Muscle layer of colon (tissue), 2 donors: ENCODE measurements around the gene PHAF1.

Experiments
- H3K27ac ChIP-seq: one replicate; pipeline ENCODE4 v1.7.0; 2013; ENCODE audit warnings: low read depth, mild to moderate bottlenecking, low read length, moderate library complexity
- H3K27me3 ChIP-seq, 2 donors: one replicate each; pipeline ENCODE4 v1.7.0; 2013; ENCODE audit warnings: low read length in 2 of 2, mild to moderate bottlenecking in 2 of 2; ENCODE audit not compliant: insufficient read depth in 2 of 2, control insufficient read depth in 1 of 2
- H3K36me3 ChIP-seq: one replicate; pipeline ENCODE4 v1.7.0; 2013; ENCODE audit warnings: mild to moderate bottlenecking, low read length; ENCODE audit not compliant: insufficient read depth
- H3K4me1 ChIP-seq: one replicate; pipeline ENCODE4 v1.7.0; 2013; ENCODE audit warnings: mild to moderate bottlenecking, low read length; ENCODE audit not compliant: insufficient read depth
- H3K4me3 ChIP-seq, 2 donors: one replicate each; pipeline ENCODE4 v1.7.0; 2013; ENCODE audit warnings: low read length in 2 of 2, low read depth in 1 of 2, mild to moderate bottlenecking in 1 of 2, moderate library complexity in 1 of 2
- H3K9ac ChIP-seq: one replicate; pipeline ENCODE4 v1.7.0; 2013; ENCODE audit warnings: low read length
- H3K9me3 ChIP-seq: one replicate; pipeline ENCODE4 v1.7.0; 2013; ENCODE audit warnings: mild to moderate bottlenecking, low read length
- donor health status: abdominal sarcoma.
- donor health status: Adenocarcinoma of cecum.

Gene PHAF1

DNA sequence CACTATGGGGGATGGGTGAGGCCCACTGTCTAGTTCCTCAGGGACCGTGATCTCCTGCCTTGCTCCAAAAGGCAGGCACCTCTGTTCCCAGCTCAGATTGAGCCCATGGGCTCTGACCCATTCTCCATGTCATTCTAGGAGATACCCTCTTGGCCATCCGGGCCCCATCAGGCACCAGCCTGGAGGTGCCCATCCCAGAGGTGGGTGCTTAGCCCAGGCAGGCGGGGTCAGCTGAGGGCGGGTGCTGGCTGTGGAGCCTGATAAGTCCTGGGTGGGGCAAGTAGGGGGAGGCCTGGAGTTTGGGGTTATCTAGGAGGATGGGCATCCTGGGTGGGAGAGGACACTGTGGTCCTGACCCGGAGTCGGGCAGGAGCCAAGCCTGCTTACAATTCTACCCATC lies 84.5 kb downstream of the PHAF1 start:
- peaks cover 49% of the 10 kb centered on the region for H3K36me3 ChIP-seq
- H3K27ac ChIP-seq, result no peak overlapping the region
- H3K4me3 ChIP-seq, result no peak overlapping the region
- no peak overlapping the region for H3K9ac ChIP-seq
- no peaks in the 10 kb centered on the region for H3K27me3 ChIP-seq
- no peaks in the 10 kb centered on the region for H3K9me3 ChIP-seq
- peaks cover 26% of the 10 kb centered on the region for H3K4me1 ChIP-seq

- Histone ChIP-seq H3K27me3 (no peaks in the 10 kb centered on the region), H3K4me3 (no peak overlapping the region), H3K4me1 (peaks cover 26% of the 10 kb centered on the region), H3K36me3 (peaks cover 49% of the 10 kb centered on the region), H3K9me3 (no peaks in the 10 kb centered on the region), H3K27ac (no peak overlapping the region), H3K9ac (no peak overlapping the region)
Observed at GRCh38 chr16:67195676-67196075, 85.9 kb downstream of the PHAF1 start.

DNA sequence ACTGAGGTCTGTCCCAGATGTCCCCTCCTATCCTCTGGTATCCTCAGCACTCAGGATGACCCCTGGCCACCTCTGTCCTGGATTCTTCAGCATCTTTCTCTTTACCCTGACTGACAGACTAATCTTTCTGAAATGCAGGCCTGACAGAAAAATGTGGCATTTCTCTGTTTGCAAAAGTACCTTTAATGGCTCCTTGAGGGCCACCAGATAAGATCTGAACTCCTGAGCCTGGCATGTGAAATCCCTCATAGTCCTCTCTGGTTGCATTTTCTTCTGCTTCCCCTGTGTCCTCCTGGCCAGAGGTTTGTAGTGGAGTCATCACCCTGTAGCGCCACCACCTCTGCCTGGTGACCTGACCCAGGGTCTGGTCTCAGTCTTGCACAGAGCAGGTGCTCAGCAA lies 87.1 kb downstream of the PHAF1 start:
- H3K27me3 ChIP-seq, result no peaks in the 10 kb centered on the region
- H3K4me3 ChIP-seq, result no peak overlapping the region
- H3K27ac ChIP-seq, result no peak overlapping the region
- peaks cover 18% of the 10 kb centered on the region for H3K4me1 ChIP-seq
- H3K36me3 ChIP-seq, result peaks cover 49% of the 10 kb centered on the region
- no peak overlapping the region for H3K9ac ChIP-seq
- H3K9me3 ChIP-seq, result no peaks in the 10 kb centered on the region

DNA sequence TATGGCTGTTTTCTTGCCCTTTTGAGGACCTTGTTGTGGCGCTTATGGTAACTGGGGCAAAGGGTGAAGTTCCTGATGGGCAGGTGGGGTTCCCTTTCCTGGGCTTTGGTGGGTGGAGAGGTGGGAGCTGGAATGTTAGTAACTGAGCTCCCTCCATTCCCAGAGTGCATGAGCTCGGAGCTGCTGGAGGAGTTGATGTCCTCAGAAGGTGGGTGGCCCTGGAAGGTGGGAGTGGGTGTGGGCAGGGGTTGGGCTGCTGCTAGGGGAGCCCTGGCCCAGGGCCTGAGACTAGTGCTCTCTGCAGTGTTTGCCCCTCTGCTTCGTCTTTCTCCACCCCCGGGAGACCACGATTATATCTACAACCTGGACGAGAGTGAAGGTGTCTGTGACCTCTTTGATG lies 88.0 kb downstream of the PHAF1 start:
- Histone ChIP-seq H3K4me1 (peaks cover 15% of the 10 kb centered on the region), H3K27ac (no peak overlapping the region), H3K36me3 (peaks cover 49% of the 10 kb centered on the region)

More for the DNA sequence above, 88.0 kb downstream of the PHAF1 start:
- H3K4me3 ChIP-seq, result no peak overlapping the region
- no peaks in the 10 kb centered on the region for H3K27me3 ChIP-seq
- H3K9me3 ChIP-seq, result no peaks in the 10 kb centered on the region
- no peak overlapping the region for H3K9ac ChIP-seq
